Measurements from ENCODE around the gene SHB.

Gene SHB

DNA sequence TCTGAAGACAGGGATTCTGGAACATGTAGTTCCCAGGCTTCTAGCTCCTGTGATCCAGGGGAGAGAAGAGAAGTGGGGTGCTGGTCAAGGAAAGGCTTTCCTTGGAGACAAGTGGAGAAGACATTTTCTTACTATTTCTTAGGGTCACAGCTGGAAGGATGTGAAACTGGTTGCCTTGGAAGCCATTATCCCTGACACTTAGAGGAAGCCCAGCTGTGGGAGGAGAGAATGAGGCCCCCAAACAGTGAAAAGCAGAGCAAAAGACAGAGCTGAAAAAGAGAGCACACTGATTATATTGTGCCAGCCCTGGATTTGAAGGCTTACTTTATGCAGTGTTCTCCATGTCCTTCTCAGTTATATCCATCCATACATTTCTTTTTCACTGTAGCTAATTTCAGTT is 17.5 kb upstream of the SHB start:
- DNase-seq, result no peak

DNA sequence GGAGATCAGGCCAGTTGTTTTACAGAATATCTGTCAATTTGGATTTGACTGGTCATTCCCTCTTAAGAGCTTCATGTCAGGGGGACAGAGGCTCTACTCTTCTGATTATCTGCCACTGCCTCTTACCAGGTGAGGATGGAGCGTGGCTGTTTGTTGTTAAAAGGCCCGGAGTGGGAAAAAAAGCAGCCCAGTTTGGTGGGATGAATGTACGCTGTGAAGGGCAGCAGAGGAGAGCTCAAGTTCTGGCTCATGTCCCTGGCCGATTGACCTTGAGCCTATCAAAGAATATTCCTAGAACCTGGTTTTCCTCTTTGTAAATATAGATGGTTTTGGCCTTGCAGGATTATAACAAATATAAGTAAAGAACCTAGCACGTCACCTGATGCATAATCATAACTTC is 16.3 kb upstream of the SHB start:
- no peak for DNase-seq

DNA sequence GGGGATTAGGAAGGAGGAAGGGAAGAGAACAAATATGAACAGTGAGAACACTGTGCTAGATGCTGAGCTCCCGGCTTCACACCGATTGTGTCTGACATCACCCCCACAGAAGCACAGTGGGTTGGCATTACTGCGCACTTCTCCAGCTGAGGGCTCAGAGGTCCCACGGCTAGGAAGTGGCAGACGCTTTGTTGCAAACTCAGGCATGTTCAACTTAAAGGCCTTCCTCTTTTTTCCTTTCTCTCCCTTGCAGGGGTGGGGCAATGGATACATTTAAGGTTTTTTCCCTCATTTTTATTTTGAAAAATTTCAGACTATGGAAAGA is 15.5 kb upstream of the SHB start:
- no peak for DNase-seq

DNA sequence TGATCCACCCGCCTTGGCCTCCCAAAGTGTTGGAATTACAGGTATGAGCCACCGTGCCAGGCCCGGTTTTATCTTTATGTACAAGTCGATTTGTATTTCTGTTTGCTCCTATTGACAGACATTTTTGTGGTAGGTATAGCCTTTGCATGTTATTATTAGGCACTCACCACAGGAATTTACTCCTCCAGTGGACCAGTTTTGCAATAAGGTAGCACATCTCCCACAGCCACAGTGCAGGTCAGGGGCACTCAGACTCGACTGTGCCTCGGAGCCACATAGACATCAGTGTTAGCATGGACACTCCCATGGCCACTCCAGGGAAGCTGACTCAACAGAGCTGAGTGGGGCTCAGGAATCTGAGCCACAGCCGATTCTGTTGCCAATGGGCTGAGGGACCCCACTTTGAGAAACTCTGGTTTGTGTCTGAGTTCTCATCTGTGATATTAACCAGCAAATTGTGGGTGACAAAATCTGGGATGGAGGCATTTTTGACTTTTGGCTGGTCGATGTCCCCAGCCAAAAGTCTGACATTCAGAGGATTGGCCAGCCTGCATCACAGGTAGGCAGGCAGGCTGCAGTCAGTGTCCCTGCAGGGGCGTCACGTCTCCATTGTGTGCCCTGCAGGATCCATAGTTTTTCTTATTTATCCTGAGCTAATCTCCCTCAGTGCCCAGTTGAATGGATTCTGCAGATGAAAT is 15.0 kb upstream of the SHB start:
- DNase-seq, result no peak

DNA sequence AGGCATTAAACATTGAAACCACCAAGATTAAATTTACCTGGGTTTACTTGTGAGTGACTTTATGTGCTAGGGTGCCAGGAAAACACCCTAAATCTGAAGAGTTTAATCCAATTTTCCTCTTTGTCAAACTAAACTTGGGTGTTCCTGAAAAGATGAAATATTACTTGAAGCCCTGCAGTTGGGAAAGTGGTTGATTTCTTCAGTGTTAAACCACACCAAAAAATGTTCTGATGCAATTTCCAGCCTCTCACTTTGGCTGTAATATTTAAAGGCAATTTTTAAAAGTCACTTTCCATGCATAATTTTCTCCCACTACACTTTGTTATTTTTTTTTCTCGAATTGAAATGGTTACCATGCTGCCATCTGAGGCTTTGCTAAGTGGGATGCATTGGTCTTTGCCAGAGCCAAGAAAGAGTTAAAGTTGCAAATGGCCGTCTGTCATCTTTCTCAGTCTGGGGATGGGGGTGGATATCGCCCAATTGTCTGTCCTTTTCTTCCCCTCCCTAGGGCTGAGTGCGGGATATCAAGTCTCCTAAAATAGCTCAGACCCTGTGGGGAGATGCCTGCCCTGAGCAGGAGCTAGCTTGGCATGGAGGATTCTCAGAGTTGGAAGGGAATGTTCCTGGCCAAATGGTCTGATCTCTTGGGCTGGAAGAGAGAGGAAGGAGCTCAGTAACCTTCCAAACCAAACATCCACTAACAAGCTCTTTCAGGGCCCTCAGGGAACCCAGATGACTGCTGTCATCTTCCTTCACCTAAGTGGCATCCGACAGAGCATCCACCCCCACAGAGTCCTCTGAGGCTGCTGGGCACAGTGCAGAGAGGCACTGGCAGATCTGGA is 13.6 kb upstream of the SHB start:
- DNase-seq, result no peak

DNA sequence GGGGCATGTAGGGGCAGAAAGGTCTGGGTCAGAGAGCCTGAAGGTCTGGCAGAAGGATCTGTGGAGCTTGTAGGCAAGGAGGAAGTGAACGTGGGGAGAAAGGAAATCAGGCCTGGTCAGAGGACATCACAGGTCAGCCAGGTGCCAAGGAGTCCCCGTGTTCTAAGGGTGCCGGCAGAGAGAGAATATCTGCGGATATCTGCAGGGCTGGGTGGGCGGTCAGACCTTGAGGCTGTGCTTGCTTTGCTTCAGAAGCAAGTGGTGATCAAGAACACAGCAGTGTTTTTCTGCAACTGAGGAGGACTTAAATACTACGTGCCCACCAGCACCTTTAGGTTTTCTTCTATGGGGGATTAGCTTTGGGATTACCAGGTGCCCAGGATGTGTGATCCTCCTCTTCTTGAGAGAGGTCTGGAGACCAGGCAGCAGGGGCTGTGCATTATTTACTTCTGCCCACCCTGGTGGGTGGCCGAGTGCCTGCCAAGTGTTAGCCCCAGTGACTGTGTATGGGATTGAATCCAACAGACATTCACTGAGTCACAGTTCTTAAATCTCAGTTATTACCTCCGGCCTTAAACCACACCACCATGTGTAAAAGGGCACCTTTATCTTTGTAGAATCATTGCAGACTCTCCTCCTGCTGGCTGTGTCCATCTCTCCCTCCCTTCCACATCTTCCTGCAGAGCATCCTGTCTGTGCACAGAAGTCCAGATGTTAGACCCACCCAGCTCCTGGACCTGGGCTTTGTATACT is 12.5 kb upstream of the SHB start:
- no peak for DNase-seq

DNA sequence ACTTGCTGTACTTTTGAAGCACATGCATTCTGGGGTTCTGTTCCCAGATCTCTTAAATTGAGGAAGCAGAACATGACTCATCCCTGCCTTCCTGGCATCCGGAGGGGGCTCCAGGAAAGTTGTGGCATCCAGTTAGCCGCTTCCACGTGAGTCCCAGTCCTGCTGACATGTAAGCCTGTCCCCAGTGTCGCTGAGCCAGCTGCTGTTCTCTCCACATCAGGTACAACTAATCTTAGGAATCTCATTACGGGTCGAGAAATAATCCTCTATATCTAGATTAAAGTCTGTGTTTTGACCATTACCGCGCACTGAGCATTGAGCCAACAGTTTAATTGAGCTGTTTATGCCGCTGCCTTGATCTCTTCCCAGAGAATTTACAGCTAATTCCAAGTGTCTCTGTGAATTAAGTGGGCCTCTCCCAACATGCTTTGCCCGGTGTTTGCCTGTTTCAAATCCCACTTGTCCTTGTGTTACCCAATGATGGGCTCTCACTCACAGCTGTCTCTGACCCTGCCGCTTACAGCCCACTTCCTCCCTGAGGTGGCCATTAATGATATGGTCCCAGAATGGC is 10.5 kb upstream of the SHB start:
- DNase-seq, result no peak

DNA sequence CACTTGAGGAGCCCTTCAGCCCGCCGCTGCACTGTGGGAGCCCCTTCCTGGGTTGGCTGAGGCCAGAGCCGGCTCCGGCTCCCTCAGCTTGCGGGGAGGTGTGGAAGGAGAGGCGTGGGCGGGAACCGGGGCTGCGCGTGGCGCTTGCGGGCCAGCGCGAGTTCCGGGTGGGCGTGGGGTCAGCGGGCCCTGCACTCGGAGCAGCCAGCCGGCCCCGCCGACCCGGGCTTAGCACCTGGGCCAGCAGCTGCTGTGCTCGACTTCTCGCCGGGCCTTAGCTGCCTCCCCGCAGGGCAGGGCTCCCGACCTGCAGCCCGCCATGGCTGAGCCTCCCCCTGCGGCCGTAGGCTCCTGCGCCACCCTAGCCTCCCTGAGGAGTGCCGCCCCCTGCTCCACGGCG is 6.2 kb upstream of the SHB start:
- no peak for DNase-seq

DNA sequence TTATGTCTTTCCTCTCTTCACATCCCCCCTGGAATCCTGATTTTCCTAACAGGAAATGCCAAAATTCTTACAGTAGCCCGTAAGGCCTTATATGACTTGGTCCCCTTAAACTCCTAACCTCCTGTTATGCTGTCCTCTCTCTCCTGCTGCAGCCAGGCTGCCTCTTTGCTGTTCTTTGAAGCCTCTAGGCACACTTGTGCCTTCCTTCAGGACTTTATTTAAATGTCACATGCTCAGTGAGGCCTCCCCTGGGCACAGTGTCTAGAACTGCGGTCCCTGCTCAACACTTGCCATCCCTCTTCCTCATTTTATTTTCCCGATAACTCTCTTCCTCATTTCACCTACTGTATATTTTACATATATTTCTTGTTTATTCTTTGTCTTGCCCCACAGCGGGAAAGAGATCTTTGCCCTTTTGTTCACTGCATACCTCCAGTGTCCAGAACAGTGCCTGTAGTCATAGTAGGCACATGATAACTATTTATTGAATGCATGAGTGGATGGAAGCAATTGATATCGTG is 5.5 kb upstream of the SHB start:
- DNase-seq, result no peak

DNA sequence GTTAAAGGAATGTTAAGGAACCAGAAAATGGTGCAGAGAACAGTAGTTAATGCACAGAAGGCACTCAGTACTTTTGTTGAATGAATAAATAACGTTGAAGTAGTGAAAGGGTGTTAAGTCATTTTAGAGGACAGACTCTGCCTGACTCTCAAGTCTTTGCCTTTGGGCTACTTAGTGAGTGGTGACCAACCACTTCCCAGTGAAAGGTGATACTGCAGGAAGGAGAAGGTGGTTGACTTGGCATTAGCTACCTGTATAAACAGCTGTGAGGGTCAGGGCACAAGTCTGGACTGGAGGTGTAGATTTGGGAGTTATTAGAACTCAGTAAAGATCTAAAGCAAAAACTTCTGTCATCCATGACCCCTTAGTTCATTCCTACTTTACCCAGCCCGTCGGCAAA is 4.9 kb upstream of the SHB start:
- no peak for DNase-seq

DNA sequence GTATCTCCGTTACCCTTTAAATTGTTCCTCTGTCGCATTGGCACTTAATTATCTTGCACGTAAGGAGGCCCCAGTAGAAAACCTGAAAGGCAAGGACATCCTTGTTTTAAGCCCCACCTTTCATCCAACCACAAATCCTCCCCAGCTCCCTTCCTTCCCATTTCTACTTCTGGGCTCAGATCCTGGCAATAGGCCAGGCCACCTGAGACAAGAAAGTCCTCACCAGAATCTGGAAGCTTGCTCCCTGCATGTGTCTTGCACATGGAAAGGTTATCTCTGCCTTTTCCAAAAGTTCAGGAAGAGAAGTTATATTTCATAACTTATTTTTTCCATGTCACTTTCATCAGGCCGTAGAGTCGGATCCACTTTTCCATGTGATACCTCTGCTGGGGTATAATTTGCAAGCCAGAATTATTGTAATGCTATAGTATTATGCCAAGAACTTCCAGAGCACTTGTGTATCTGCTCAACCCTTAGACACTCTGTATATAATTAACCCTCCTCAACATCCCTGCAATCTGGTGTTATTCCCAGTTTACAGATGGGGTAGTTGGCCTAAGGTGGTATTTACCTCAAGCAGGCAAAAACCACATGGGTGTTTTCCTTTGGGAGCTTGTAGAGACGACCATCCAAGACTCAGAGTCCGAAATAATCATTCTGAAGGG is 2.6 kb upstream of the SHB start:
- no peak for DNase-seq

DNA sequence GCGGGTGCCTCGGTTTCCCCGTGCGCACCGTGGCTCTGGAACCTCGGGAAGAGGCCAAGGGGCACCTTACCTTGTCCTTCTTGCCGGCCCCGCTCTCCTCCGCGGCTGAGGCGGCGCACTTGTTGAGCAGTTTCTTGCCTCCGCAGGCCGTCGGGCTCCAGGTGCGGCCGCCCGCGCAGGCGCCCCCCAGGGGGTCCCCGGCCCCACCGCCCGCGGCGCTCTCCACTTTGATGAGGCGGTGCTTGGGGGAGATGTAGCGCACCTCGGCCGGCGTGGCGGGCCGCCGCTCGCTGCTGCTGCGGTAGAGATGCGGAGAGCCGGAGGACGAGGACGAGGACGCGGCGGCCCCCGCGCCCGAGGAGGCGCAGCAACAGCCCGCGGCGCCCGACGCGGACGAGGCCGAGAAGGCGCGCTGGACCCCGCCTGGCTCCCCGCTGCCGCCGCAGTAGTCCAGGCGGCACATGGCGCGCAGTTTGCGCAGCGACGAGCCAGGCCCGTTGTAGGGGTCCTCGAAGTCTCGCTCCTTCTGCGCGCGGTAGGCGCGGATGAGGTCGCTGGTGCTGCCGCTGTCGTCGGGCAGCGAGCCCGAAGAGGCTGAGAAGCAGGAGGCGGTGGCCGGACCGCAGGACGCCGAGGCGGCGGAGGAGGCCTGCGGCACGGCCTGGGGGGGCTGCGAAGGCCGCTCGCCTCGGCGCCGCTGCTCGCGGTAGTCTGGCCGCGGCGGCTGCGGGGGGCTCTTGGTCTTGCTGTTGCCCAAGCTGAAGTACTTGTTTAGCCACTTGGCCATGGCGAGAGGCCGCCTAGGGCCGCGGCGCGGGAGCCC is 957 bp downstream of the SHB start:
- no peak for DNase-seq

DNA sequence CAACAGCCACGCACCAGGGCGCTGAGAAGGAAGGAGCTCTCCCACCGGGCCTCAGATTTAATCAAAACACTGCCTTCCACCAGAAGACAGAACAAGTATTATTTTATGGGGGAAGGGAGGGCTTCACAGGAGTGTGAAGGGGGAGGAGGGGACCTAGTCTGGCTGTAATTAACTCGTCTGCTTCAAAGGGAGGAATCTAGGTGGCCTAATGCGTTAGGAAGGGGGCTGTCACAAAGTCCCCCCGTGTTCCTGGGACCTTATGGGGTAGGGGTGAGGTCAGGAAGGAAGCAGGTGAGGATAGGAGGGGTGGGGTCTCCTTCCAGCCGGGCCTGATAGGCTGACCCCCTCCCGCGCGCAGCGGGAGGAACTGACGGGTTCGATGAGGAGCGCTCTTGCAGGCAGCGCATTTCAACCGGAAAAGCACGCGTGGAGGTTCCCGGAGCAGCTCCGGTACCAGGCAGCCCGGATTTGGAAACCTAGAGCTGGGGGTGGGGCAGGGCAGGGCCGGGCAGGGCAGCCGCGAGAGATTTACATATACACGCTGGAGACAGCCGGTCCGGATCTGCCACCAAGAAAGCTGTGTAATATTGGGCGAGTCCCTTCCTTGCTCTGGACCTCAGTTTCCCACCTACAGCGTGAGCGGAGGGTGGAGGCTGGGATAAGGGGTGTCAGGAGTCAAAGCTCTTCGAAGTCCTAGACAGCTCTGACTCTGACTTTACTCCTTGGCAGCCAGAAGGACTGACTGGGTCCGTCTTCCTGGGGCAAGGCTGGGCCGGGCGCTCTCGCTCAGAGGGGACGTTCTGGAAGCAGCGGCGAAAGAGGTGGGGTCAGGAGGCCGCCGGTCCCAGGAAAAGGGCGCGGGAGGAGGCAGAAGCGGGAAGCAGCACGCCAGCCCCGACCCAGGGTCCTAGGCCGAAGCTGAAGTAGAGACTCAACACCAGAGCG is 1.8 kb downstream of the SHB start:
- no peak for DNase-seq

DNA sequence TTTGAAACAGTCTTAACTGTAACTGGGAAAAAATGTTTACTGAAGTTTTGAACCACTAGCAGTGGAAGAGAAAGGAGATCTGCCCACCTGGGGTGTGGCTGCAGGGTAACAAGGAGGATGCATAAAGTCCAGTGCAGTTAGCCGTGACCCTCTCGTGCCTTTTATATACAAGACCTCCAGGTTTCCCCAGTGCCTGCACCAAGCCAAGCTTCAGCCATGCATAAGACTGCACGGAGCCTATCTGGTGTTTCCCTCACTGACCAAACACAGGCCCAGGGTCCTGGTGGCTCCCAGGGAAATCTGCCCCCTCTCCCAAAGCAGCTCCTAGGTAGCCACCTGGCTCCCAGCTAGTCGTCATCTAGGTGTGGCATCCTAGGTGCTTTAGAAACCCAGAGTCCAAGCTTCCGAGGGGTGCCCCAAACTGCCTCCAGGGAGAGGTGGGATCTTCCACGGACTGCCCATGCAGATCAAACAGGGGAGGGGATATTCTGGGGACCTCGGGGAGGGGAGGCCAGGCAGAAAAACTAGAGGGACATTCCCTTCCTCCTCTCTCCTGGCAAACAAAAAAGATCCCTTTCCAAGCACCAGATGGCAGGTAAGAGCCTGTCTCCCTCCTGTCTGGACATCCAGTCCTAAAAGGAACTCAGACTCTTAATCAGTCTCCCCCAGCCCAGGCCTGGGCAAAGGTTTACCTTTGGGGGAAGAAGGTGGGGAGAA is 2.7 kb downstream of the SHB start:
- DNase-seq, result no peak

DNA sequence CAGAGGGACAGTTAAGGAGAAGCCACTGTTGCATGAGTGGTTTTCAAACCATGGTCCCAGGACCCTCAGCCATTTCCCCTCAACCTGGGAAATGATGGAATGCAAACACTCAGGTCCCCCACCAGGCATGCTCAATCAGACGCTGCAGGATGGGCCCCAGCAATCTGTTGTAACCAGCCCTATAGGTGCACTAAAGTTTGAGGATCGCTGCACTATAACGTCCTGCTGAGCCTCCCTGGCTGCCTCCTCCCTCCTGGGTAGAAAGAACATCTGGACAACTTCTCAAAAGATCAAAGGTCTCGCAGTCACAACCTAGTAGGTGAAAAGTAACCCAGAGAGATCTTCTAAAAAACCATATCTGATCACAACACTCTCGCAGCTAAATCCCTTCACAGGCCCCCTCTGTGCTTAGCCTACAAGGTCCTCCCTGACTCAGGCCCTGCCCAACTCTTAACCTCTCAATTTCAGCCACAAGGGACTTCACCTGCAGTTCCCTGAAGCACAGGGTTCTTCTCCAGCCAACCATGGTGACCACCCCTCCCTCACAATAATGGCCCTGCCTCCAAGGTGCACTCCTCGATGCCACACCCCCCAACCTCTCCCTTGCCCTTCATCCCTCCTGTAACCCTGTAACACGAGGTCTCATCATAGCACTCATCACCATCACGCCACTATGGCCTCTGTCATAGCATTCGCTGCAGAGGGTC is 3.5 kb downstream of the SHB start:
- DNase-seq, result no peak

DNA sequence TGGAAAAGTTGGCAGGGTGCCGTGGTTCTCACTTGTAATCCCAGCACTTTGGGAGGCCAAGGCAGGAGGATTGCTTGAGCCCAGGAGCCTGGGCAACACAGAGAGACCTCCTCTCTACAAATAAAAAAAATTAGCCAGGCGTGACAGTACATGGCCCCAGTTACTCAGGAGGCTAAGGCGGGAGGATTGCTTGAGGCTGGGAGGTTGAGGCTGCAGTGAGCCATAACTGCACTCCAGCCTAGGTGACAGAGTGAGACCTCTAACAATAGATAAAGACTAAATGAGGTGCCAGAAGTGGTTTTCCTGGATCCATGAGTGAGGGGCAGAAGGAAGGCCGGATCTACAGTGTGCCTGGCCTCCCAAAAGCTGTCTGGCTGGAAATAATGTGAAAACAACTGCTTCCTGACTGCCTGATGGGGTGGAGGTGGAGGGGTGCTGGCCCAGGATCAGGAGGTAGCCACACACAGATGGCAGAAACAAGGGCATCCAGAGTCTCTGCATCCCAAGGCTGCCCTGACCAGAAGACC is 4.1 kb downstream of the SHB start:
- no peak for DNase-seq

DNA sequence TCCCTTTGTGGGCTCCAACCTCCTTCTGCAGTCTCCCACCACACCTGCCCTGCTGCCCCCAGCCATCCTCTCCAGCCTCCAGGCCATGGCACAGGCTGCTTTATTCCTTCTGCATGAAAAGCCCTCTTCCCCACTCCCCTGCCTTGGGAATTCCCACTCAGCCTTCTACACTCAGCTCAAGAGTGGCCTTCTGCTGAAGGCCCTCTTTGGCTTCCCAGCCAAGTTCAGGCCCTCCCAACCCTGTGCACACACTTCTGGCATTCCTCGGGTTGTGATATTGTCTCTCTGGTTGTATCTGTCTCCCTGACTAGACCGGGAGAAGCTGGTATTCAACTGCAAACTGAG is 5.7 kb downstream of the SHB start:
- DNase-seq, result no peak

DNA sequence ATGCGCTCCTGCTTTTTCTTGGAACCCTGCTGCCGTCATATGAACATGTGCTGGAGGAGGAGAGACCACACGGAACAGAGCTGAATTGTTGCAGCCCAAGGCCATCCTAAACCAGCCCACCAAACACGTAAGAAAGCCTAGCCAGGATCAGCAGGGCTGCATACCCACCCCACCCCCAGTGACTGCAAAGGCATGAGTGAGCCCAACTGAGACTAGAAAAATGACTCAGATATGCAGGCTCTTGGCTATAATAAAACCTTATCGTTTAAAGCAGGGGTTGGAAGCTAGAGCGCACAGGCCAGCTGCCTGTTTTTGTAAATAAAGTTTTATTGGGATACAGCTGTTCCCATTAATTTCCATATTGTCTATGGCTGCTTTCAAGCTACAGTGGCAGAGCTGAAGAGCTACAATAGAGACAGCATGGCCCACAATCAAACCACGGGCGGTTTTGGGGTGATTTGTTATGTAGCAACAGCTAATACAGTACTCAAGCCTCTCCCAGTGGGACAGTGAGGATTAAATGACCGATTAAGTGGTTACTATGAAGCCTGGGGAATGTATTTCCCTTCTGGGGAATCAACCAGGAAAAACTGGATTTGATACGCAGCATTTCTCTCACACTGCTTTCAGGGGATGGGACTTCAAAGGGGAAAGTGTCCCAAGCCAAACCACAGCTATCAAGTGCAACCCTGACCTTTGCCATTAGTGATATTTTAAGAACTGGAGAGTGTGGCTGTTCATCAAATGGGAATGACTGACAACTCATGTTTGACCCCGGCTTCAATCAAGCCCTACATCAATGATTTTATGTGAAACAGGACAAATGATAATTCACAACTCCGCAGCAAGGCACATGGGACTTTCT is 6.3 kb downstream of the SHB start:
- DNase-seq, result no peak

All from activated CD4-positive, alpha-beta T cell treated with anti-CD3 and anti-CD28 coated beads for 1 hour (primary cell).